PC-3 (cell line): ENCODE data around the gene SMIM12.

Source experiments
- EZH2 ChIP-seq: fragments of 300-600 bp; sonication (generic); IDR thresholded peaks from one replicate; pipeline ENCODE4 v1.6.1; 2017; ENCODE audit warnings: antibody characterized with exemption, mild to moderate bottlenecking, low read length; ENCODE audit not compliant: unreplicated experiment
- TF ChIP-seq, protein P1 (sequence below): fragments of 300-600 bp; sonication (generic); conservative IDR thresholded peaks from 2 replicates; pipeline ENCODE4 v1.5.1; 2017; ENCODE audit warnings: antibody characterized with exemption, low read depth, mild to moderate bottlenecking, low read length

DNA sequence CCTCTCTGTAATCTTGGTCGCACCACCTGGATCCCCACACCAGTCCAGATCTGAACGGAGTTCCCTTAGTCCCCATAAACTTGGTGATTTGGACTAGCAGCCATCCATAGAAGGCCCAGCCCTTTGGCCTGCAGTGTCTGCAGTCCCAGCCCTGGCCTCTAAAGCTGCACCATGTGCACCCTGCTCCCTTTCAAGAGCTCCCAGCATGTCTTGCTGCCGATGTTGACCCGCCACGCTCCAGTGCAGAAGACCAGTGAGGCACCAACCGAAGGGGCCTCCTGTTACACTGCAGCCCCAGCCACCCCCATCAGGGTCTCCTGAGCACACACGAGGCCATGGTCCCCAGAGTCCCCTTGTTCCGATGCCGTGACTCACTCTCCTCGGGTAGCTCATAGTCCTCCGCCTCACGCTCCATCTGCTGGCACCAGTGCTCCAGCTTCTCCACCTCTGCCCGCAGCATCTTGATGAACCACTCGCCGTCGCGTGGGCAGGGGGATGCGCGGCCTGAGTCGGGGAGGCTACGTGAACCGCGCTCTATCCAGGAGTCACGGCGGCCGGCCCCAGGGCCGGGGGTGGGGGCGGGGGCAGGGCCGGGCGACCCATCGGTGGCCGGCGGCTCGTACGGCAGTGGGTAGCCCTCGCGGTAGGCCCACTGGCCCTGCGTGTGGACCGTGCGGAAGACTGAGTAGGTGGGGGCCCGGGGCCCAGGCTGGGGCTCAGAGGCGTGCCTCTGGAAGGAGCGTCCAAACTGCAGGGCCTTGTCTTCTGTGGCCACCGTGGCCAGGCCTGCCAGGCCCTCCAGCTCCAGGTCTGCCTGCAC lies 8.9 kb upstream of the SMIM12 start:
- TF ChIP-seq, protein P1, sequence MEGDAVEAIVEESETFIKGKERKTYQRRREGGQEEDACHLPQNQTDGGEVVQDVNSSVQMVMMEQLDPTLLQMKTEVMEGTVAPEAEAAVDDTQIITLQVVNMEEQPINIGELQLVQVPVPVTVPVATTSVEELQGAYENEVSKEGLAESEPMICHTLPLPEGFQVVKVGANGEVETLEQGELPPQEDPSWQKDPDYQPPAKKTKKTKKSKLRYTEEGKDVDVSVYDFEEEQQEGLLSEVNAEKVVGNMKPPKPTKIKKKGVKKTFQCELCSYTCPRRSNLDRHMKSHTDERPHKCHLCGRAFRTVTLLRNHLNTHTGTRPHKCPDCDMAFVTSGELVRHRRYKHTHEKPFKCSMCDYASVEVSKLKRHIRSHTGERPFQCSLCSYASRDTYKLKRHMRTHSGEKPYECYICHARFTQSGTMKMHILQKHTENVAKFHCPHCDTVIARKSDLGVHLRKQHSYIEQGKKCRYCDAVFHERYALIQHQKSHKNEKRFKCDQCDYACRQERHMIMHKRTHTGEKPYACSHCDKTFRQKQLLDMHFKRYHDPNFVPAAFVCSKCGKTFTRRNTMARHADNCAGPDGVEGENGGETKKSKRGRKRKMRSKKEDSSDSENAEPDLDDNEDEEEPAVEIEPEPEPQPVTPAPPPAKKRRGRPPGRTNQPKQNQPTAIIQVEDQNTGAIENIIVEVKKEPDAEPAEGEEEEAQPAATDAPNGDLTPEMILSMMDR: no peak
- TF ChIP-seq EZH2: no peak
